ENCODE results near the gene RAB5IF.

GRCh38 chr20:36573798-36574365, 31.7 kb upstream of the RAB5IF start:
- TF ChIP-seq POLR2A (IDR thresholded peaks at IDR 0.05; ENCODE audit: low read depth, low read length) (no peak; the same call in 1 of the 2 replicates), POLR2AphosphoS5 (IDR thresholded peaks at IDR 0.05; ENCODE audit: low read depth, low read length) (peak; percentile 7)

Data from GM12892 (cell line).